CD4-positive, alpha-beta T cell (primary cell): ENCODE results near the gene STRBP. TPM values are rescaled to one million over a fixed set of nuclear protein-coding genes. Genes with fewer than 3 reads are reported as not detected.

Source experiments
- ATAC-seq: fragments of 200-7000 bp; cut with Tn5 transposase; one replicate; pipeline ENCODE4 v1.10.0; 2022; ENCODE audit warnings: mild to moderate bottlenecking; ENCODE audit not compliant: poor library complexity
- CTCF ChIA-PET: fragments of 350-600 bp; sonication (Branson Sonifier 250); formaldehyde crosslinking; loops from one replicate; lab custom pipeline; 2021; ENCODE audit warnings: antibody characterized with exemption, inconsistent platforms; lab: Charles Lee
- POLR2A ChIA-PET: fragments of 350-600 bp; sonication (Branson Sonifier 250); formaldehyde crosslinking; loops from one replicate; lab custom pipeline; 2021; ENCODE audit warnings: antibody characterized with exemption, inconsistent platforms; lab: Charles Lee
- DNase-seq, 14 experiments: peaks; one replicate each; pipeline ENCODE4 v3.0.0-alpha.2; 2013 to 2020; ENCODE audit warnings: mixed read lengths in 2 of 14
- H3K27ac ChIP-seq, 2 donors: one replicate each; pipeline versions ENCODE4 v1.5.1 to v1.7.0; 2013; ENCODE audit warnings: low read length in 2 of 2, low read depth in 1 of 2, mild to moderate bottlenecking in 1 of 2
- H3K27me3 ChIP-seq, 2 experiments: 1 replicate in 1 of 2; 2 replicates in 1 of 2; pipeline versions ENCODE4 v1.6.1 to v1.7.0; 2013; ENCODE audit warnings: low read length in 2 of 2, control low read depth in 1 of 2, mild to moderate bottlenecking in 1 of 2, moderate library complexity in 1 of 2; ENCODE audit not compliant: insufficient read depth in 2 of 2, control insufficient read depth in 1 of 2
- H3K36me3 ChIP-seq: one replicate; pipeline ENCODE4 v1.6.1; 2013; ENCODE audit warnings: low read length, control low read depth; ENCODE audit not compliant: insufficient read depth
- H3K4me1 ChIP-seq: one replicate; pipeline ENCODE4 v1.6.1; 2013; ENCODE audit warnings: low read length, control low read depth; ENCODE audit not compliant: insufficient read depth
- H3K4me3 ChIP-seq: one replicate; pipeline ENCODE4 v1.5.1; 2013; ENCODE audit warnings: mild to moderate bottlenecking, low read length, moderate library complexity
- H3K9me3 ChIP-seq, 2 experiments: 1 replicate in 1 of 2; 2 replicates in 1 of 2; pipeline versions ENCODE4 v1.6.1 to v1.7.0; 2013; ENCODE audit warnings: low read length in 2 of 2, mild to moderate bottlenecking in 2 of 2, control low read depth in 1 of 2, moderate library complexity in 1 of 2; ENCODE audit not compliant: control insufficient read depth in 1 of 2, insufficient read depth in 1 of 2
- H3K27ac Mint-ChIP-seq: one replicate; pipeline ENCODE4 v1.8.0; 2020; ENCODE audit warnings: mixed read lengths
- H3K27me3 Mint-ChIP-seq: one replicate; pipeline ENCODE4 v1.8.0; 2021; ENCODE audit warnings: mixed read lengths
- H3K36me3 Mint-ChIP-seq: one replicate; pipeline ENCODE4 v1.8.0; 2021; ENCODE audit warnings: low read depth, mixed read lengths
- H3K4me1 Mint-ChIP-seq: one replicate; pipeline ENCODE4 v1.8.0; 2021; ENCODE audit warnings: low read depth, mixed read lengths
- H3K4me3 Mint-ChIP-seq: one replicate; pipeline ENCODE4 v1.8.0; 2020; ENCODE audit warnings: mild to moderate bottlenecking, mixed read lengths
- H3K9me3 Mint-ChIP-seq: one replicate; pipeline ENCODE4 v1.8.0; 2020; ENCODE audit warnings: mixed read lengths
- CTCF ChIP-seq: fragments of 200-600 bp; IDR thresholded peaks from one replicate; pipeline ENCODE4 v1.8.0; 2022; ENCODE audit warnings: antibody characterized with exemption, mild to moderate bottlenecking
- intact Hi-C, 2 experiments: fragments of 100-400 bp; cut with DNase I in 1 of 2; cut with micrococcal nuclease in 1 of 2; formaldehyde crosslinking; loops; one replicate each; pipeline versions ENCODE4 v1.15.1 to v1.9.0; 2023 to 2025; cut with DNase I, micrococcal nuclease
- total RNA-seq, 174 experiments: library from RNA in 2 of 174; stranded (reverse) in 2 of 174; gene quantifications; one replicate each; pipeline ENCODE4 v1.2.3 and lab custom pipeline; 2021 to 2026

The STRBP gene
- total RNA-seq, 2 experiments from 2014 or later: 10.9 to 12.0 TPM

- intact Hi-C loops: loop anchor here (5.0 to 10.0 kb wide), 2 partner anchors 141 to 144 kb away; no protein-coding TSS in a partner anchor
- H3K27me3 Mint-ChIP-seq: no peaks in the 10 kb centered on the region
- H3K36me3 Mint-ChIP-seq: peaks cover 8% of the 10 kb centered on the region
- ATAC-seq (no peak), DNase-seq (no peak)
- no peak for TF ChIP-seq CTCF
- no peak overlapping the region for H3K4me3 Mint-ChIP-seq
- H3K9me3 ChIP-seq: no peaks in the 10 kb centered on the region
- ChIA-PET CTCF (interaction anchor here (0.9 to 1.3 kb wide), 9 partner anchors 9 to 316 kb away, joined by 3 to 8 read pairs (median 3); partner anchors contain the start of gene STRBP), POLR2A (interaction anchor here (0.9 to 1.0 kb wide), 2 partner anchors 12 to 44 kb away, joined by 3 to 5 read pairs; no protein-coding TSS in a partner anchor)
- H3K27ac Mint-ChIP-seq: peak overlapping the region; percentile 17
- no peak overlapping the region for H3K27ac ChIP-seq
- no peaks in the 10 kb centered on the region for H3K9me3 Mint-ChIP-seq
- H3K4me1 Mint-ChIP-seq: peaks cover 21% of the 10 kb centered on the region
- no peak overlapping the region for H3K4me3 ChIP-seq
- H3K36me3 ChIP-seq: no peaks in the 10 kb centered on the region
- H3K27me3 ChIP-seq: no peaks in the 10 kb centered on the region
- peaks cover 4% of the 10 kb centered on the region for H3K4me1 ChIP-seq
These were observed 42.4 kb downstream of the STRBP start for GRCh38 chr9:123225995-123226394.

- H3K4me1 Mint-ChIP-seq: peaks cover 21% of the 10 kb centered on the region
- H3K27ac Mint-ChIP-seq: peak overlapping the region; percentile 17
- H3K9me3 ChIP-seq: no peaks in the 10 kb centered on the region
- ChIA-PET CTCF (interaction anchor here (0.7 to 1.3 kb wide), 11 partner anchors 10 to 397 kb away, joined by 3 to 8 read pairs (median 3); partner anchors contain the start of genes PDCL and STRBP), POLR2A (interaction anchor here (0.9 to 1.0 kb wide), 2 partner anchors 13 to 44 kb away, joined by 3 to 5 read pairs; no protein-coding TSS in a partner anchor)
- ATAC-seq (peak; percentile 94), DNase-seq (peak in 13 of 14 experiments; percentile 3 to 77 (median 24))
- peaks cover 4% of the 10 kb centered on the region for H3K4me1 ChIP-seq
- H3K4me3 ChIP-seq: no peak overlapping the region
- H3K27ac ChIP-seq: no peak overlapping the region
- no peaks in the 10 kb centered on the region for H3K36me3 ChIP-seq
- H3K4me3 Mint-ChIP-seq: no peak overlapping the region
- peaks cover 8% of the 10 kb centered on the region for H3K36me3 Mint-ChIP-seq
- intact Hi-C loops: loop anchor here (5.0 to 10.0 kb wide), 2 partner anchors 141 to 143 kb away; no protein-coding TSS in a partner anchor
- no peaks in the 10 kb centered on the region for H3K9me3 Mint-ChIP-seq
- TF ChIP-seq CTCF: no peak
- no peaks in the 10 kb centered on the region for H3K27me3 Mint-ChIP-seq
- no peaks in the 10 kb centered on the region for H3K27me3 ChIP-seq
These were observed 43.0 kb downstream of the STRBP start for GRCh38 chr9:123225374-123225813.

GRCh38 chr9:123220127-123220526, 48.3 kb downstream of the STRBP start:
- ChIA-PET CTCF (no interaction called here), POLR2A (no interaction called here)
- Mint-ChIP-seq H3K4me3 (no peak overlapping the region), H3K27me3 (no peaks in the 10 kb centered on the region), H3K9me3 (no peaks in the 10 kb centered on the region), H3K27ac (no peak overlapping the region), H3K4me1 (peaks cover 26% of the 10 kb centered on the region), H3K36me3 (peaks cover 8% of the 10 kb centered on the region)
- intact Hi-C loops: loop anchor here in 1 of 2 experiments (10.0 kb wide), 1 partner anchor 135 kb away; no protein-coding TSS in a partner anchor
- H3K36me3 ChIP-seq: no peaks in the 10 kb centered on the region
- H3K9me3 ChIP-seq: no peaks in the 10 kb centered on the region
- DNase-seq: no peak
- no peaks in the 10 kb centered on the region for H3K4me1 ChIP-seq
- no peak overlapping the region for H3K27ac ChIP-seq
- H3K27me3 ChIP-seq: no peaks in the 10 kb centered on the region
- H3K4me3 ChIP-seq: no peak overlapping the region
- no peak for TF ChIP-seq CTCF
- no peak for ATAC-seq
